GM19239 (cell line): ENCODE measurements around the gene HOXA7.
A peak's percentile ranks its signal among the peaks of the same experiment; 100 is the strongest.

Source experiments
- DNase-seq: peaks from one replicate; pipeline ENCODE4 v3.0.0; 2011; ENCODE audit warnings: low spot score; ENCODE audit not compliant: insufficient read length
- FAIRE-seq: peaks from 2 replicates; lab custom pipeline; 2011; peaks lifted over from hg19 to GRCh38; lab: Jason Lieb, UNC

The HOXA7 gene

GRCh38 chr7:27149842-27150567 lies 6.5 kb downstream of the HOXA7 start:
- FAIRE-seq = no peak
- no peak for DNase-seq

- no peak for DNase-seq
- FAIRE-seq = no peak
Measured at GRCh38 chr7:27148756-27149641, 7.5 kb downstream of the HOXA7 start.

- FAIRE-seq (no peak), DNase-seq (no peak)
Measured at GRCh38 chr7:27148031-27148755, 8.3 kb downstream of the HOXA7 start.

GRCh38 chr7:27147199-27148030 lies 9.1 kb downstream of the HOXA7 start, which contains the start of gene HOXA6:
Gene HOXA6 (minus strand): TSS chr7:27147774. CDS start chr7:27147749, 25 bp downstream.
- FAIRE-seq (no peak), DNase-seq (no peak)

GRCh38 chr7:27146491-27147198 lies 9.8 kb downstream of the HOXA7 start:
- FAIRE-seq (no peak), DNase-seq (no peak)

GRCh38 chr7:27145914-27146412 lies 10.5 kb downstream of the HOXA7 start:
- no peak for DNase-seq
- no peak for FAIRE-seq

- FAIRE-seq = no peak
- DNase-seq = no peak
Measured at GRCh38 chr7:27145165-27145913, 11.1 kb downstream of the HOXA7 start.

- FAIRE-seq (no peak), DNase-seq (no peak)
Measured at GRCh38 chr7:27144781-27145164, 11.7 kb downstream of the HOXA7 start.

- FAIRE-seq (no peak), DNase-seq (no peak)
Measured at GRCh38 chr7:27143950-27144780, 12.3 kb downstream of the HOXA7 start.

- peak; percentile 69 for FAIRE-seq
- DNase-seq = peak; percentile 59
Measured at GRCh38 chr7:27143023-27143949, 13.2 kb downstream of the HOXA7 start, which contains the start of gene HOXA5. Gene HOXA5 (minus strand): TSS chr7:27143681. CDS start chr7:27143607, 74 bp downstream.

GRCh38 chr7:27142580-27143022 lies 13.9 kb downstream of the HOXA7 start:
- no peak for DNase-seq
- no peak for FAIRE-seq

- no peak for DNase-seq
- no peak for FAIRE-seq
Measured at GRCh38 chr7:27141923-27142579, 14.4 kb downstream of the HOXA7 start.

- no peak for FAIRE-seq
- DNase-seq = no peak
Measured at GRCh38 chr7:27141137-27141922, 15.1 kb downstream of the HOXA7 start.

GRCh38 chr7:27140126-27140857 lies 16.2 kb downstream of the HOXA7 start:
- FAIRE-seq = no peak
- DNase-seq = no peak
